ENCODE results near the gene UBE4B. TPM values are rescaled to one million over a fixed set of nuclear protein-coding genes. Genes with fewer than 3 reads are reported as not detected.

UBE4B gene
- total and polyA plus RNA-seq, 10 of the 15 experiments (the other 5 are each of a cell fraction or from before 2014, with no cell fraction given), result 2.9 to 32.6 (median 20.7) TPM

DNA sequence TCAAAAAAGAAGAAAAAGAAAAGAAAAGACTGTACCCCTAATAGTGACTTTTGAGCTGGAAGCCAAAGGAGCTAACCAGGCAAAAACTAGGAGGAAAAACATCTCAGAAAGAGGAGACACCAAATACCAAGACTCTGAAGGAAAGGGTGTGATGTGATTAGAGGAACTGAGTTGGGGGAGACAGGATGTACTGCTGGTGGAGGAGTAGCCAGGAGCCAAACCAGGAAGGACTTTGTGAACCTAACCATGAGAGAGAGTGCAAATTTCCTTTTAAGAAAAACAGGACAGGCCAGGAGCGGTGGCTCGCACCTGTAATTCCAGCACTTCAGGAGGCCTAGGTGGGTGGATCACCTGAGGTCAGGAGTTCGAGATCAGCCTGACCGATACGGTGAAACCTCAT lies 39.8 kb upstream of the UBE4B start:
- CTCF ChIA-PET, result no interaction called here
- SMC1A ChIA-PET (ENCODE audit: uncharacterized antibody, unreplicated experiment), result interaction anchor here (1.0 to 1.3 kb wide), 2 partner anchors 11 to 46 kb away, joined by 3 to 4 read pairs; no protein-coding TSS in a partner anchor
- no peak overlapping the region for H2AFZ ChIP-seq (ENCODE audit: control insufficient read depth, low read depth, low read length)
- H3K27ac ChIP-seq (ENCODE audit: control insufficient read depth, insufficient read depth), result no peak overlapping the region
- no peak for FAIRE-seq
- H4K20me1 ChIP-seq (ENCODE audit: control insufficient read depth, insufficient read depth), result no peaks in the 10 kb centered on the region
- in situ Hi-C loops (cut with MboI), result no loop called here
- TF ChIP-seq RUNX3 (IDR thresholded peaks at IDR 0.05; ENCODE audit: low read length), result no peak
- TF ChIP-seq GABPA (IDR thresholded peaks at IDR 0.05; ENCODE audit: low read depth), result no peak
- no peak for TF ChIP-seq GATAD2B (conservative IDR thresholded peaks at IDR 0.05; ENCODE audit: low read depth)
- no peak for TF ChIP-seq PKNOX1 (IDR thresholded peaks at IDR 0.05)
- no peak for TF ChIP-seq CHD4 (IDR thresholded peaks at IDR 0.05)
- TF ChIP-seq EP300 (IDR thresholded peaks at IDR 0.05; ENCODE audit: borderline replicate concordance in 1 of 2, control insufficient read depth in 1 of 2, low read depth in 2 of 2, low read length in 2 of 2), result no peak
- TF ChIP-seq SIX5 (IDR thresholded peaks at IDR 0.05; ENCODE audit: low read depth, low read length, severe bottlenecking), result no peak
- TF ChIP-seq RELA (IDR thresholded peaks at IDR 0.05; ENCODE audit: borderline replicate concordance, partially characterized antibody), result no peak
- TF ChIP-seq, protein P1, sequence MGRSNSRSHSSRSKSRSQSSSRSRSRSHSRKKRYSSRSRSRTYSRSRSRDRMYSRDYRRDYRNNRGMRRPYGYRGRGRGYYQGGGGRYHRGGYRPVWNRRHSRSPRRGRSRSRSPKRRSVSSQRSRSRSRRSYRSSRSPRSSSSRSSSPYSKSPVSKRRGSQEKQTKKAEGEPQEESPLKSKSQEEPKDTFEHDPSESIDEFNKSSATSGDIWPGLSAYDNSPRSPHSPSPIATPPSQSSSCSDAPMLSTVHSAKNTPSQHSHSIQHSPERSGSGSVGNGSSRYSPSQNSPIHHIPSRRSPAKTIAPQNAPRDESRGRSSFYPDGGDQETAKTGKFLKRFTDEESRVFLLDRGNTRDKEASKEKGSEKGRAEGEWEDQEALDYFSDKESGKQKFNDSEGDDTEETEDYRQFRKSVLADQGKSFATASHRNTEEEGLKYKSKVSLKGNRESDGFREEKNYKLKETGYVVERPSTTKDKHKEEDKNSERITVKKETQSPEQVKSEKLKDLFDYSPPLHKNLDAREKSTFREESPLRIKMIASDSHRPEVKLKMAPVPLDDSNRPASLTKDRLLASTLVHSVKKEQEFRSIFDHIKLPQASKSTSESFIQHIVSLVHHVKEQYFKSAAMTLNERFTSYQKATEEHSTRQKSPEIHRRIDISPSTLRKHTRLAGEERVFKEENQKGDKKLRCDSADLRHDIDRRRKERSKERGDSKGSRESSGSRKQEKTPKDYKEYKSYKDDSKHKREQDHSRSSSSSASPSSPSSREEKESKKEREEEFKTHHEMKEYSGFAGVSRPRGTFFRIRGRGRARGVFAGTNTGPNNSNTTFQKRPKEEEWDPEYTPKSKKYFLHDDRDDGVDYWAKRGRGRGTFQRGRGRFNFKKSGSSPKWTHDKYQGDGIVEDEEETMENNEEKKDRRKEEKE (IDR thresholded peaks at IDR 0.05), result no peak
- TF ChIP-seq POLR2AphosphoS5 (IDR thresholded peaks at IDR 0.05; ENCODE audit: low read length), result no peak
- no peak for TF ChIP-seq EGR1 (IDR thresholded peaks at IDR 0.05; ENCODE audit: borderline replicate concordance in 1 of 2, low read depth in 2 of 2, low read length in 2 of 2)
- TF ChIP-seq TCF7 (IDR thresholded peaks at IDR 0.05; ENCODE audit: borderline replicate concordance), result no peak
- TF ChIP-seq, protein P2, sequence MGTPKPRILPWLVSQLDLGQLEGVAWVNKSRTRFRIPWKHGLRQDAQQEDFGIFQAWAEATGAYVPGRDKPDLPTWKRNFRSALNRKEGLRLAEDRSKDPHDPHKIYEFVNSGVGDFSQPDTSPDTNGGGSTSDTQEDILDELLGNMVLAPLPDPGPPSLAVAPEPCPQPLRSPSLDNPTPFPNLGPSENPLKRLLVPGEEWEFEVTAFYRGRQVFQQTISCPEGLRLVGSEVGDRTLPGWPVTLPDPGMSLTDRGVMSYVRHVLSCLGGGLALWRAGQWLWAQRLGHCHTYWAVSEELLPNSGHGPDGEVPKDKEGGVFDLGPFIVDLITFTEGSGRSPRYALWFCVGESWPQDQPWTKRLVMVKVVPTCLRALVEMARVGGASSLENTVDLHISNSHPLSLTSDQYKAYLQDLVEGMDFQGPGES (IDR thresholded peaks at IDR 0.05), result no peak
- TF ChIP-seq POLR2AphosphoS2 (IDR thresholded peaks at IDR 0.05; ENCODE audit: low read depth, low read length), result no peak
- TF ChIP-seq ELK1 (IDR thresholded peaks at IDR 0.05; ENCODE audit: low read depth, low read length), result no peak
- TF ChIP-seq CREB1 (IDR thresholded peaks at IDR 0.05; ENCODE audit: low read depth), result no peak
- no peaks in the 10 kb centered on the region for H3K79me2 ChIP-seq (ENCODE audit: control insufficient read depth, insufficient read depth, low read length)
- POLR2A ChIA-PET, result no interaction called here
- no peak overlapping the region for H3K9ac ChIP-seq (ENCODE audit: control insufficient read depth, insufficient read depth, low read length)
- H3K4me3 ChIP-seq, result no peak overlapping the region
- 62% methylated on average over 5 of the region's 5 CpGs for WGBS (ENCODE audit: insufficient coverage, insufficient replicate concordance, low lambda C conversion rate, missing lambda C conversion rate)
- no peak for ATAC-seq
- no peak overlapping the region for H3K4me2 ChIP-seq (ENCODE audit: control insufficient read depth, insufficient read depth)
- RAD21 ChIA-PET (ENCODE audit: unreplicated experiment), result no interaction called here
- no peaks in the 10 kb centered on the region for H3K4me1 ChIP-seq (ENCODE audit: control insufficient read depth, insufficient read depth, low read length)
- H3K36me3 ChIP-seq (ENCODE audit: control insufficient read depth in 2 of 2, insufficient read depth in 2 of 2, low read length in 1 of 2), result no peaks in the 10 kb centered on the region
- H3K27me3 ChIP-seq (replicated peaks in 1 of 2; ENCODE audit: control insufficient read depth in 2 of 2, insufficient read depth in 2 of 2, low read length in 1 of 2), result no peaks in the 10 kb centered on the region; a peak in 2 of 4 replicates
- H3K9me3 ChIP-seq (replicated peaks; ENCODE audit: control insufficient read depth, insufficient read depth, low read length), result no peaks in the 10 kb centered on the region; the same call in 1 of the 3 replicates
- intact Hi-C loops (cut with micrococcal nuclease; ENCODE audit: unreplicated experiment), result no loop called here
- no TSS peak for BruUV-seq (replicated peaks)
- no peak for DNase-seq (ENCODE audit: low read depth, low spot score)
